H1 (cell line): ENCODE results near the gene GGT5. TPM values are rescaled to one million over a fixed set of nuclear protein-coding genes. Genes with fewer than 3 reads are reported as not detected.
"Not testable (repeated sequence)": the region's sequence is repeated elsewhere in the genome, so short reads cannot be mapped to it uniquely, and the experiment has no call there.

ENCODE experiments used
- CTCF ChIA-PET: fragments of 300-600 bp; sonication (Branson Sonifier 250); formaldehyde crosslinking; loops from one replicate; lab custom pipeline; 2021; ENCODE audit not compliant: partially characterized antibody; lab: Charles Lee
- POLR2A ChIA-PET: fragments of 300-600 bp; sonication (Branson Sonifier 250); formaldehyde crosslinking; loops from one replicate; lab custom pipeline; 2021; ENCODE audit warnings: inconsistent platforms; ENCODE audit not compliant: partially characterized antibody; lab: Charles Lee
- DNase-seq, 2 experiments: peaks; one replicate each; pipeline versions ENCODE4 v3.0.0 to v3.0.0-alpha.2; 2010 to 2022; ENCODE audit warnings: low spot score in 2 of 2, low read depth in 1 of 2, mixed read lengths in 1 of 2
- FAIRE-seq: peaks from 2 replicates; lab custom pipeline; 2011; peaks lifted over from hg19 to GRCh38; lab: Jason Lieb, UNC
- H2AFZ ChIP-seq: 2 replicates; pipeline ENCODE4 v1.8.1; 2012; ENCODE audit warnings: low read length, inconsistent platforms
- H2AK5ac ChIP-seq: 2 replicates; pipeline ENCODE4 v1.6.1; 2013; ENCODE audit warnings: low read depth, low read length
- H2BK120ac ChIP-seq: replicated peaks from 2 replicates; pipeline ENCODE3; 2013; ENCODE audit warnings: low read depth, low read length, inconsistent platforms
- H2BK12ac ChIP-seq: 2 replicates; pipeline ENCODE4 v1.6.1; 2013; ENCODE audit warnings: low read depth, low read length
- H2BK15ac ChIP-seq: 2 replicates; pipeline ENCODE4 v1.6.1; 2013; ENCODE audit warnings: low read length
- H2BK20ac ChIP-seq: 2 replicates; pipeline ENCODE4 v1.6.1; 2013; ENCODE audit warnings: low read length
- H2BK5ac ChIP-seq: 2 replicates; pipeline ENCODE4 v1.6.1; 2013; ENCODE audit warnings: low read depth, low read length
- H3K14ac ChIP-seq: 2 replicates; pipeline ENCODE4 v1.6.1; 2013; ENCODE audit warnings: inconsistent platforms; ENCODE audit not compliant: insufficient read length
- H3K18ac ChIP-seq: 2 replicates; pipeline ENCODE4 v1.6.1; 2013; ENCODE audit warnings: low read length; ENCODE audit errors: extremely low read depth
- H3K23ac ChIP-seq: 2 replicates; pipeline ENCODE4 v1.6.1; 2013; ENCODE audit warnings: inconsistent platforms; ENCODE audit not compliant: insufficient read length
- H3K23me2 ChIP-seq: 2 replicates; pipeline ENCODE4 v1.6.1; 2013; ENCODE audit warnings: low read depth, low read length
- H3K27ac ChIP-seq: 2 replicates; pipeline ENCODE4 v1.6.1; 2011; ENCODE audit warnings: low read depth, low read length, inconsistent platforms
- H3K27me3 ChIP-seq, 4 experiments: replicated peaks in 1 of 4; 1 replicate in 1 of 4; 2 replicates in 3 of 4; pipeline versions ENCODE4 v1.6.1 to v1.8.1; 2011 to 2013; ENCODE audit warnings: low read length in 3 of 4, mild to moderate bottlenecking in 3 of 4, inconsistent platforms in 2 of 4, mixed read lengths in 2 of 4, moderate library complexity in 1 of 4; ENCODE audit not compliant: control insufficient read depth in 3 of 4, insufficient read depth in 3 of 4; ENCODE audit errors: extremely low read depth in 1 of 4
- H3K36me3 ChIP-seq, 4 experiments: 2 replicates each; pipeline versions ENCODE4 v1.6.1 to v1.8.1; 2011 to 2013; ENCODE audit warnings: mild to moderate bottlenecking in 4 of 4, low read length in 3 of 4, moderate library complexity in 2 of 4, control low read depth in 1 of 4, inconsistent platforms in 1 of 4; ENCODE audit not compliant: insufficient read depth in 4 of 4, control insufficient read depth in 2 of 4
- H3K4ac ChIP-seq: replicated peaks from 2 replicates; pipeline ENCODE3; 2013; ENCODE audit warnings: low read length, low read depth, mixed read lengths, inconsistent platforms; ENCODE audit not compliant: insufficient read length
- H3K4me1 ChIP-seq, 4 experiments: replicated peaks in 1 of 4; 1 replicate in 1 of 4; 2 replicates in 3 of 4; pipeline versions ENCODE4 v1.6.1 to v1.8.1; 2011 to 2013; ENCODE audit warnings: low read length in 3 of 4, inconsistent platforms in 2 of 4, mixed read lengths in 1 of 4; ENCODE audit not compliant: insufficient read depth in 4 of 4, control insufficient read depth in 3 of 4
- H3K4me2 ChIP-seq, 2 experiments: 2 replicates each; pipeline versions ENCODE4 v1.6.1 to v1.8.1; 2011 to 2013; ENCODE audit warnings: low read depth in 2 of 2, low read length in 2 of 2, control low read depth in 1 of 2, inconsistent platforms in 1 of 2, mild to moderate bottlenecking in 1 of 2; ENCODE audit not compliant: insufficient read depth in 1 of 2
- H3K4me3 ChIP-seq, 4 experiments: fragments of 200-600, 300-600 bp in 1 of 4; sonication (generic), shearing (Covaris generic), sonication (Bioruptor Twin) in 1 of 4; 2 replicates each; pipeline versions ENCODE4 v1.5.1 to v1.8.1; 2011 to 2016; ENCODE audit warnings: low read length in 4 of 4, low read depth in 3 of 4, control low read depth in 2 of 4, inconsistent platforms in 2 of 4, mild to moderate bottlenecking in 2 of 4, mixed read lengths in 1 of 4, moderate library complexity in 1 of 4; ENCODE audit not compliant: insufficient read depth in 2 of 4; ENCODE audit errors: extremely low read depth in 1 of 4
- H3K56ac ChIP-seq: replicated peaks from 2 replicates; pipeline ENCODE3; 2013; ENCODE audit warnings: low read depth, mild to moderate bottlenecking, mixed read lengths, low read length, inconsistent platforms; ENCODE audit not compliant: insufficient read length
- H3K79me1 ChIP-seq: 2 replicates; pipeline ENCODE4 v1.6.1; 2013; ENCODE audit warnings: low read depth, low read length, control low read depth
- H3K79me2 ChIP-seq, 2 experiments: 2 replicates each; pipeline versions ENCODE4 v1.6.1 to v1.8.1; 2012 to 2013; ENCODE audit warnings: low read length in 2 of 2, mild to moderate bottlenecking in 2 of 2, inconsistent platforms in 1 of 2; ENCODE audit not compliant: insufficient read depth in 2 of 2, control insufficient read depth in 1 of 2
- H3K9ac ChIP-seq, 4 experiments: replicated peaks in 1 of 4; 1 replicate in 1 of 4; 2 replicates in 3 of 4; pipeline versions ENCODE4 v1.6.1 to v1.8.1; 2011 to 2013; ENCODE audit warnings: low read depth in 3 of 4, low read length in 3 of 4, control low read depth in 2 of 4, mild to moderate bottlenecking in 2 of 4, moderate library complexity in 2 of 4, inconsistent platforms in 1 of 4; ENCODE audit errors: extremely low read depth in 1 of 4
- H3K9me3 ChIP-seq, 2 experiments: 2 replicates each; pipeline versions ENCODE4 v1.6.1 to v1.8.1; 2012 to 2013; ENCODE audit warnings: mild to moderate bottlenecking in 2 of 2, moderate library complexity in 2 of 2, control low read depth in 1 of 2, inconsistent platforms in 1 of 2, low read depth in 1 of 2, low read length in 1 of 2, mixed read lengths in 1 of 2; ENCODE audit not compliant: insufficient read depth in 2 of 2
- H4K20me1 ChIP-seq, 2 experiments: replicated peaks in 1 of 2; 2 replicates each; pipeline versions ENCODE3 to v1.8.1; 2011 to 2013; ENCODE audit warnings: inconsistent platforms in 2 of 2, low read length in 2 of 2, mild to moderate bottlenecking in 1 of 2; ENCODE audit not compliant: insufficient read depth in 2 of 2, control insufficient read depth in 1 of 2
- H4K5ac ChIP-seq: 2 replicates; pipeline ENCODE4 v1.6.1; 2013; ENCODE audit warnings: low read length, low read depth, mixed read lengths, inconsistent platforms; ENCODE audit not compliant: insufficient read length
- H4K8ac ChIP-seq: 2 replicates; pipeline ENCODE4 v1.8.0; 2013; ENCODE audit warnings: mild to moderate bottlenecking, moderate library complexity, low read length, inconsistent platforms; ENCODE audit not compliant: insufficient read depth; ENCODE audit errors: extremely low read depth
- H4K91ac ChIP-seq: replicated peaks from 2 replicates; pipeline ENCODE3; 2013; ENCODE audit warnings: low read length, mixed read lengths, inconsistent platforms; ENCODE audit not compliant: insufficient read length
- WGBS, 2 experiments: shearing (Covaris generic) in 1 of 2; methylation state at CpG; one replicate each; pipeline versions ENCODE4 v1.1.6 to v1.1.7; 2013 to 2015; ENCODE audit warnings: low lambda C conversion rate in 2 of 2, mixed read lengths in 2 of 2, inconsistent platforms in 1 of 2, low coverage in 1 of 2, missing lambda C conversion rate in 1 of 2; ENCODE audit not compliant: insufficient replicate concordance in 2 of 2, insufficient coverage in 1 of 2, insufficient read length in 1 of 2; ENCODE audit errors: extremely low coverage in 1 of 2, missing lambda C conversion rate in 1 of 2; 5-methylcytosine and 5-hydroxymethylcytosine counted together
- polyA plus RNA-seq, 7 experiments: library from polyadenylated mRNA; depleted of rRNA in 3 of 7; stranded (reverse) in 5 of 7; unstranded in 2 of 7; fragments of >200 nt in 5 of 7; fragments of 200-250 nt in 2 of 7; gene quantifications; 1 replicate in 5 of 7; 2 replicates in 1 of 7; 4 replicates in 1 of 7; pipeline versions ENCODE4 v1.2.1 to v1.2.3, GENCODE V29; 2011 to 2013; ENCODE audit warnings: missing spikeins in 2 of 7, mixed read lengths in 2 of 7
- total RNA-seq: library from RNA; stranded (reverse); fragmentation: NEBNext Ultra II Directional; extraction: Animal tissue kit (Norgen Biotek cat#: 25700); gene quantifications from 2 replicates; pipeline ENCODE4 v1.2.1, GENCODE V29; 2021

Gene GGT5
- total and polyA plus RNA-seq, 2 of the 8 experiments (the other 6 are each of a cell fraction or from before 2014, with no cell fraction given), result 0.05 TPM; not detected in 1

DNA sequence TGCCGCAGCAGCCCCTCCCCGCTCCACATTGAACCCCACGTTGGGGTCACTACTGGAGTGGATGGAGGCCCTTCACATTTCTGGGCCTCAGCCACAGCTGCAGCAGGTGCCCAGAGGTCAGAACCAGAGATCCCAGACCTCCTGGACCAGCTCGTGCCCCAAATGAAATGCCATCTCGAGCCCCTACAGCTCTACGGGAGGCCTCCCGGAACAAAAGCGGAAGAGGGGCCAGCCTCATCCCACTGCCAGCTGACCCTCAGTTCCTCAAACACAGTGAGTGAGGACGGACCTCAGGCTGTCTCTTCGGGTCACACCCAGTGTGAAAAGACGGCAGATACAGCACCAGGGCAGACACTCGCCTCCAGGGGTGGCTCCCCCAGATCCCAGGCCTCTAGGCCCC is 8.2 kb upstream of the GGT5 start:
- POLR2A ChIA-PET, H3K14ac ChIP-seq: not testable (repeated sequence)

DNA sequence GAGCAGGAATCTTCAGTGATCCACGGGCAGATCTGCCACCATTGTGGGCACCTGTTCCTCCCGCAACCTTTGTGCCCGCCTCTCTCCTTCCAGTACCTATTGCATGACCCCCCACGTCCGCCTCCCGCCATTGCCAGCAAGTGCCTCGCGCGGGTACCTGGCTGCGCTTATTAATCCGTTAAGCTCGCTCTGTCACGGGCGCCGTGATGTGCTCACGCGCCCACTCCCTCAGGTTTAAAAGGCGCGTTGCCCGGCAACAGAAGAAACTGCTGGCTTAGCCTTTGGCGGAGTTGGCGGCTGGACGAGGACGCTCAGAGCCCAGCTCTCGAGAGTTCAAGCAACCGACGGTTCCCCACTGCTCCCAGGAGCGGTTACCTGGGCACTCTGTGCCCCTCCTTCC is 6.4 kb upstream of the GGT5 start:
- H3K4me2 ChIP-seq, H3K14ac ChIP-seq, H2BK5ac ChIP-seq, H3K27ac ChIP-seq, H3K9me3 ChIP-seq, H3K4me1 ChIP-seq, POLR2A ChIA-PET, H4K20me1 ChIP-seq, FAIRE-seq, H3K27me3 ChIP-seq, H3K23me2 ChIP-seq, H4K91ac ChIP-seq, H2BK15ac ChIP-seq, H3K79me1 ChIP-seq, H2BK20ac ChIP-seq, H2BK12ac ChIP-seq, CTCF ChIA-PET, H4K5ac ChIP-seq, H3K18ac ChIP-seq, H3K4ac ChIP-seq, H2AK5ac ChIP-seq, H4K8ac ChIP-seq, H2BK120ac ChIP-seq, H3K36me3 ChIP-seq, H3K23ac ChIP-seq, H3K56ac ChIP-seq, H2AFZ ChIP-seq, DNase-seq, H3K79me2 ChIP-seq, H3K9ac ChIP-seq, H3K4me3 ChIP-seq: not testable (repeated sequence)
- WGBS, 2 experiments, result no CpG with 5 or more reads among the region's 28 CpGs

More for the DNA sequence above, 8.2 kb upstream of the GGT5 start:
- H2BK15ac ChIP-seq, H3K56ac ChIP-seq, H3K9me3 ChIP-seq, H2BK5ac ChIP-seq, H4K5ac ChIP-seq, H3K4me1 ChIP-seq, H2BK20ac ChIP-seq, FAIRE-seq, H2AK5ac ChIP-seq, H3K9ac ChIP-seq, CTCF ChIA-PET, H2BK12ac ChIP-seq, H3K4me3 ChIP-seq, H3K79me1 ChIP-seq, H4K8ac ChIP-seq, H3K23ac ChIP-seq, H2AFZ ChIP-seq, H3K23me2 ChIP-seq, H3K27me3 ChIP-seq, H3K79me2 ChIP-seq, H3K4ac ChIP-seq, DNase-seq, H4K91ac ChIP-seq, H3K18ac ChIP-seq, H3K4me2 ChIP-seq, H2BK120ac ChIP-seq, H3K36me3 ChIP-seq, H4K20me1 ChIP-seq, H3K27ac ChIP-seq: not testable (repeated sequence)
- WGBS, 2 experiments, result 96% methylated on average over 12 of the region's 12 CpGs; no CpG with 5 or more reads in 1 of the 2 experiments
